ENCODE measurements around the gene VSIR.

The VSIR gene

GRCh38 chr10:71746344-71747037 is 26.8 kb downstream of the VSIR start:
- DNase-seq, result no peak

DNA sequence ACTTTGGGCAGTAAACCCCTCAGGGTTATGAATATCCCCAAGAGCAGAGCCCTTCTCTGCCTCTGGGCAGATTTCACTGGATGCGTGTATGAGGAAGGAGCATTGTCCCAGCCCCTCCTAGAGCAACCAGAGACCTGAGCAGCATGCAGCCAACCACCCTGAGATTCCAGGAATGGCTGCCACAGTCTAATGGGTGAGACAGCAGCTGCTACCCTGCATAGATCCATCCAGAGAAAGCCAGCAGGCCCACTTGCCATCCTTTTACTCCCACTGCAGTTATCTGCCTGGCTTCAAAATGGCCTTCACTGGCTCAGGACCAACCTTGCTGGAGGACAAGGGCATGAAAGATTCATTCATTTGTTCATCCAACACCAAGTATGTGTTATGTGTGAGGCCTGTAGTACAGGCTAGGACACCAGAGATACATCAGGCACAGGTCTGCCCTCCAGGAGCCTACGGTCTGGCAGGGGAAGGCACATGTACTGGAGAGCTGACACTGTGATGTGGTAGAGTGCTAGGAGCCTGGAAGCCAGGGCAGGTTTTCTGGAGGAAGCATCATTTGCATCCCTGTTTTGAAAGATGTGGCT is 27.6 kb downstream of the VSIR start:
- no peak for DNase-seq

- DNase-seq, result no peak
Measured at GRCh38 chr10:71744897-71745663, 28.2 kb downstream of the VSIR start.

DNA sequence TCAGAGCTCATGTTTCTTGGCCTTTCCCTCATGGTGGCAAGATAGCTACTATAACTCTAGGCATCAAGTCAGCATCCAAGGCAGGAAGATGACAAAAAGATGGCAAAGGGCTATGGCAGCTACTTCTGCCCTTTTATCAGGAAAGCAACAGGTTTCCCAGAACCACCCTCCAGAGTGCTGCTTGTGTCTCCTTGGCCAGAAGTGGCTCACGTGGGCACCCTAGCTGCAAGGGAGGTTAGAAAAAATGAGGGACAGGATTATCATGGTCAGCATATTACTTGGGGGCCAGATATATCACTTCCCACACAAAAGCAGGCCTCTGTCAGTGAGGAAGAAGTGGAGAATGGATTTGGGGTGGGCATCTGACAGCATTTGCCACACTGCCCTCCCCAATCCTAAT is 29.5 kb downstream of the VSIR start:
- no peak for DNase-seq

GRCh38 chr10:71743089-71743838 is 30.1 kb downstream of the VSIR start:
- no peak for DNase-seq

DNA sequence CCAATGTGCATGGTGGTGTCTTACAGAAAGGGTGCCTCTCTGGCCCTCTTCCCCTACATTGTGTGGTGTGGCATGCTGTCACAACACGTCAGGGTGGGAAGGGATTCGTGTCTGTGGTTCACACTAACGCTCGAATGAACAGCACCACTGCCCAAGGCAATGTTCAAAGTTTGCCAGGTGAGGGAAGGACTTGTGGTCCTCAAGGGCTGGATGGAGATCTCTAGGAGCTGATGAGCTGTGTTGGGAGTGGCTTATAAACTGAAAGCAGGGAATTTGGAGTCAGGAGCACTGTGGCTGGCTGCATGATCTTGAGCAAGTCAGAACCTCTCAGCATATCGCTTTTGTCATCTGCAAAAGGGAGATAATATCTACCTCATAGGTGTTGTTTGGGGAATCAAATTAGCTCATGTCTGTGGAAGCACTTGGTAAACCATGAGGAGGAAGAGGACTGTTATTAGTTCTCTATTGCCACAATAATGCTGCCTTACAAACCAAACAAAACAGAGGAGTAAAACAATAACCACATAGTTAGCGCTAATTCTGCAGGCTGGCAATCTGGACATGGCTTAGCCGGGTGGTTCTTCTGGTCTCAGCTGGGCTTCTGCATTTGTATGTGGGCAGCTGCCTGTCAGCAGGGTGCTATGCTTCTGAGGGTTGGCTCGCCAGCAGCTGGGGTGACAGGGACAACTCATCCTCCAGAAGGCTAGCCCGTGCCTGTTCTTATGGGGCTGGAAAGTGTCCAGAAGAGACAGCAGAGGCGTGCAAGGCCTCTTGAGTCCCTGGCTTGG is 30.8 kb downstream of the VSIR start:
- no peak for DNase-seq

- DNase-seq, result no peak
Measured at GRCh38 chr10:71741671-71742070, 31.6 kb downstream of the VSIR start.

GRCh38 chr10:71741029-71741428 is 32.3 kb downstream of the VSIR start:
- no peak for DNase-seq

DNA sequence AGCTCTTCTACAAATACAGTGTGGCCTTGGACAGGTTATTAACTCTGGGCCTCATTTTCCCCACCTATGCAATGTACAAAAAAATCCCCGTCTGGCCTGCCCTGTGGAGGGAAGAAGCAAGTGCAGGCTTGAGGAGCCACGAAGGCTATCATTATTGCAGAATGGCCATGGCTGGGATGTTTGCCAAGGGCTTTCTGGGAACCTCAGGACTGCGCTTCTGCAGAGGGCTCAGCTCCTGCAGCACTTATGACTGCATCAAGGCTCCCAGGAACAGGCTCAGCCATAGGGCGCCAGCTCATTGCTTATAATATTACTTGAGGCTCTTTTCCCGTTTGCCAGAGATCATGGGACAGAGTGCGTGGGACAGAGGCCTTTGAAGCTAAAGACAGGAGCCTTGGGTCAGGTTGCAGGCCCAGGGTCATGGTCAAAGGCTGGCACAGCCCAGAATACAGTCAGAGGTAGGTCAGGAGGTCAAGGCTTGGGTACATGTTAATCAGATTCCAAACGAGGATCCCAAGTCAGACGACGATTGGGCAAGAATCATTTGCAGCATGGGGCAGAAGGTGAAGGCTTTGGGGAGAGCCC is 33.2 kb downstream of the VSIR start:
- DNase-seq, result no peak

DNA sequence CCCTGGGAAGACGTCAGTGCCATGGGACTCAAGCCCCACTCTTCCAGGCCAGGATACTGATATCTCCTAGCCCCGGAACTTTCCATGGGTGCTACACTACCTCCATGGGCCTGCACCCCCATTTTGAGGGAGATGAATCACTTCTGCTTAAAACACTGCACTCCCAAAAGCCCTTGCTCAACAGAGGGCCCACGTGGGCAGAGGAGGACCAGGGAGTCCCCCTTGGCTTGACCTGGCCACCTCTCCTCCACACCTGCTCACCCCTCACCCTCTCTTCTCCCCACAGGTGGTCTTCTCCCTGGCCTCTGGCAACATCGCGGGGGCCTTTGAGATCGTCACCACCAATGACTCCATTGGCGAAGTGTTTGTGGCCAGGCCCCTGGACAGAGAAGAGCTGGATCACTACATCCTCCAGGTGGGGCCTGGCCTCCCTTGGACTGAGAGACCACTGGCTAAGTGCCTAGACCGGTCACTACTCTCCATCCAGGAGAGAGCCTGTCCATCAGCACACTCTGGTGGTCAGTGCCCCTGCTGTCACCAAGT is 33.9 kb downstream of the VSIR start:
- DNase-seq, result no peak

GRCh38 chr10:71737834-71738197 is 35.5 kb downstream of the VSIR start:
- DNase-seq, result no peak

DNA sequence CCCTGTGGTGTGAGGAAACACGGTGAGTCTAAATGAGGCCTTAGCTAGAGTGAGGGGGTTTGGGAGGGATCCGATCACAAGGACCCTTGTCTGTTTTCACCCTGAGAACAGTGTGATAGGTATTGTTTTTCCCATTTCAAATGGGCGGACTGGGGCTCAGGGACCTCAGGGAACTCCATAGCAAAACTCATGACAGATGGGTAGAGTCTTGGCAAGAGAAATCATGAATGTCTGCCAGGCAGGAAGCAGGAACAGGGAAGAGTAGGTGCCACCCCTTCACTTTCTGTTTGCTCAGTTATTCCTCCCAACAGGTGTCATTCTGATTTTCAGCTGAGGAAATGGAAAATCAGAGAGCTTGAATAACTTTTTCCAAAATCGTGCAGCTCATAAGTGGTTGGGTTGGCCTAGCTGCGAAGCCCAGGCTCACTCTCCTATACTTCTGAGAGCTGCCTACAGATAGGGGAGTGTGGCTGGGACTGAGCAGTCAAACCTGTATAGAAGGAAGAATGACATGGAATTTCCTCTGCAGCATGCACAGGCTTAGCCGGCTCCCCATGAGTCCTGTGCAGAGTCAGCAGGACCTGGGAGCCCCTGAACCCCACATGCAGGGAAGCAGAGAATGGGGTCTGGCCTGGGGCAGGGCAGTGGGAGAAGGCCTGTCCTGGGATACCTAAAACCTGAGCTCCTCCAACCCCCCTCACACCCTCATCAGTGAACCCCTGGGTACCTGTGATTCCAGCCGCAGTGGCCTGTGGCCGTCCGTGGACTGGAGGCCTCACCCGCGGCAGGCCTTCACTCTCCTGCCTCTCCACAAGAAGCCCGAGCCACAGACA is 36.1 kb downstream of the VSIR start:
- DNase-seq, result no peak

GRCh38 chr10:71736570-71736952 is 36.8 kb downstream of the VSIR start:
- DNase-seq, result no peak

DNA sequence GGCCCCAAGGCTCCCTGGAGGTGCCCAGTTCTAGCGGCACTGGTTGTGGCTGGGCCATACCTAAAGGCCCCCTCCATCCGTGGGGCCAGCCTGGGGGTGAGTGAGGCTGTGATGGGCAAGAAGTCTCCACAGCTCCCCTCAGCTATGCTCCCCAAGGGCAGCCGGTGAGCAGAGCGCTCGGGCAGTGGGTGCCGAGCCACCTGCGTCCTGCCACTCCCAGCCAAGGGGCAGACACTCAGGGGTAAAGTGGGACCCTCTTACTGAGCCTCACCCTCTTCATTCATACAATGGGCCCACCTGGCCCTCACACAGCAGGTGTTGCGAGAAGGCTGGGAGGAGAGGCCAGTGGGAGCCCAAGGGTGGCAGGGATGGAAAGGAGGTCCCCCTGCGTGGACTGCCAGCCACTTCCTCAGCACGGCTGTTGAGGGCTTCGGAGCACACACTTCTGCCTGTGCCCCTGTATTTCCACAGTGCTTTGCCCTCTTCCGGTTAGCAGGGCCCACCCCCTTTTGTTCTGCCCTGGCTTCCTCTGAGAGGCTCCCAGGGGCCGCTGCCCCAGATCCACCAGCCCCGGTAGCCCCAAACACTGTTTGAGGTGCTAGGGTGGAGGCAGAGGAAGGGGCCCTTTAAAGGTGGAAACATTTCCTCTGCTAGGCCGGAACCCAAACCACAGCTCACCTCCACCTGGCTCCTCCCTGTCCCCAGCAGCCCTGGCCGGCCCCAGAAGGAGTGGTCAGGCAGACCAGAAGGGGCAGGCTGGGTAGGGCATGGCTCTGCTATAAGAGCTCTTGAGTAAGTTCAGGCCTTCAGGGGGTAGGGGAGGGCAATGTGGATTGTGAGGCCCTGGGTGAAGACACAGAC is 37.4 kb downstream of the VSIR start:
- DNase-seq, result no peak

DNA sequence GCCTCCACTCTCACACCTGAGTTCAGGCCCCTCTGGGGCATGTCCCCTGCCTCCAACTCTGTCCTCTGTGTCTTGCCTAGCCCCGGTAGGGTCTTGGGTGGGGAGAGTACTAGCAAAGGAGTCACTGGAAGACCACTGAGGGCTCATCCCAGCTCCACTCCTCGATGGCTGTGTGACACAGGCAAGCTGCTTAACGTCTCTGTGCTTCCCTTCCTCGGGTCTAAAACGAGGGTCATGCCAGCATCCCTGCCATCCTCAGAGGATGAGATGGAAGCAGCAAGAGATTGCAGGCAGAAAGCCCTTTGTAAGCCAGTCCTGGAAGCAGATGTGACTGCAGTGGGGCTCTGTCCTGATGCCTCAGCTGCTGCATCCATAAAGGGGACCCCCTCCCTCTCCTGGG is 38.5 kb downstream of the VSIR start:
- no peak for DNase-seq

GRCh38 chr10:71731791-71732190 is 41.5 kb downstream of the VSIR start:
- DNase-seq, result no peak

DNA sequence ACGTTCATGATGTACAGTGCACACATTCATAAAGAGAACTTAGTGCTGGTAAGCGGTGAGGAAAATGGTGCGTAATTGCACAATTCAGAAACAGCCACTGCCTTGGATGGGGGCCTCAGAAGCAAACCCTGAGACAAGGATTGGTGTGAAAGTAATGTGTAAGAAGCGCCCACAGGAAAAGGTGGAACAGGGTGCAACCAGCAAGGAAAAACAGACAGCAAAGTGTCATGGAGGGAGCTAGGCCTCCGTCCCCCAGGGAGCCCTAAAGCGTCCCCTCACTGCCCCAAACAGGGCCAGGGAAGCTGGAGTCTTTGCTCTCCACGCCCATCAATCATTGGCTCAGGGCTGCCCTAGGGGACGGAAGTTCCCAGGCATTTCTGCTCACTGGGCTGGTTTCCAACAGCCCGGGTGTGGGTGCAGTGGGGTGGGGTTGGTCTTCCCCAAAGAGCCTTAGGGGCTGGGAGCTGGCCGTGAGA is 44.1 kb downstream of the VSIR start:
- DNase-seq, result no peak

- no peak for DNase-seq
Measured at GRCh38 chr10:71727738-71728737, 45.3 kb downstream of the VSIR start.

Measured in 8988T (cell line).